BLaER1 (cell line): ENCODE data around the gene ITGB5.
"Not testable (repeated sequence)": the region's sequence is repeated elsewhere in the genome, so short reads cannot be mapped to it uniquely, and the experiment has no call there.

ENCODE experiments used
- H3K27ac ChIP-seq: shearing (Covaris generic); formaldehyde crosslinking; 2 replicates; pipeline ENCODE4 v1.8.1; 2022
- H3K27me3 ChIP-seq: shearing (Covaris generic); formaldehyde crosslinking; 2 replicates; pipeline ENCODE4 v1.8.1; 2022
- H3K36me3 ChIP-seq: shearing (Covaris generic); formaldehyde crosslinking; 2 replicates; pipeline ENCODE4 v1.8.1; 2022
- H3K4me1 ChIP-seq: shearing (Covaris generic); formaldehyde crosslinking; 2 replicates; pipeline ENCODE4 v1.8.1; 2022
- H3K4me2 ChIP-seq: shearing (Covaris generic); formaldehyde crosslinking; 2 replicates; pipeline ENCODE4 v1.8.1; 2022
- H3K4me3 ChIP-seq: shearing (Covaris generic); formaldehyde crosslinking; 2 replicates; pipeline ENCODE4 v1.8.1; 2022
- H3K9ac ChIP-seq: shearing (Covaris generic); formaldehyde crosslinking; 2 replicates; pipeline ENCODE4 v1.8.1; 2022
- H3K9me3 ChIP-seq: shearing (Covaris generic); formaldehyde crosslinking; 2 replicates; pipeline ENCODE4 v1.8.1; 2022
- H4K20me1 ChIP-seq: shearing (Covaris generic); formaldehyde crosslinking; 2 replicates; pipeline ENCODE4 v1.8.1; 2022
- Cebpa-rat ChIP-seq: shearing (Covaris generic); IDR thresholded peaks from 2 replicates; pipeline ENCODE4 v1.8.1; 2022

ITGB5 gene

GRCh38 chr3:124793054-124793739 is 94.0 kb downstream of the ITGB5 start:
- no peak overlapping the region for H3K4me3 ChIP-seq
- no peak overlapping the region for H3K27ac ChIP-seq
- H3K27me3 ChIP-seq: no peaks in the 10 kb centered on the region
- H4K20me1 ChIP-seq: no peaks in the 10 kb centered on the region
- H3K36me3 ChIP-seq: no peaks in the 10 kb centered on the region
- peaks cover 5% of the 10 kb centered on the region; the same call in 1 of the 2 replicates for H3K4me1 ChIP-seq
- no peaks in the 10 kb centered on the region for H3K9me3 ChIP-seq
- TF ChIP-seq Cebpa-rat: no peak
- no peak overlapping the region for H3K4me2 ChIP-seq
- no peak overlapping the region for H3K9ac ChIP-seq

GRCh38 chr3:124792341-124793040 is 94.7 kb downstream of the ITGB5 start:
- no peaks in the 10 kb centered on the region for H3K9me3 ChIP-seq
- peaks cover 6% of the 10 kb centered on the region; the same call in 1 of the 2 replicates for H3K4me1 ChIP-seq
- H4K20me1 ChIP-seq: no peaks in the 10 kb centered on the region
- no peak overlapping the region for H3K4me3 ChIP-seq
- no peaks in the 10 kb centered on the region for H3K27me3 ChIP-seq
- no peak overlapping the region for H3K4me2 ChIP-seq
- H3K27ac ChIP-seq: no peak overlapping the region
- H3K9ac ChIP-seq: no peak overlapping the region
- H3K36me3 ChIP-seq: no peaks in the 10 kb centered on the region
- no peak for TF ChIP-seq Cebpa-rat

DNA sequence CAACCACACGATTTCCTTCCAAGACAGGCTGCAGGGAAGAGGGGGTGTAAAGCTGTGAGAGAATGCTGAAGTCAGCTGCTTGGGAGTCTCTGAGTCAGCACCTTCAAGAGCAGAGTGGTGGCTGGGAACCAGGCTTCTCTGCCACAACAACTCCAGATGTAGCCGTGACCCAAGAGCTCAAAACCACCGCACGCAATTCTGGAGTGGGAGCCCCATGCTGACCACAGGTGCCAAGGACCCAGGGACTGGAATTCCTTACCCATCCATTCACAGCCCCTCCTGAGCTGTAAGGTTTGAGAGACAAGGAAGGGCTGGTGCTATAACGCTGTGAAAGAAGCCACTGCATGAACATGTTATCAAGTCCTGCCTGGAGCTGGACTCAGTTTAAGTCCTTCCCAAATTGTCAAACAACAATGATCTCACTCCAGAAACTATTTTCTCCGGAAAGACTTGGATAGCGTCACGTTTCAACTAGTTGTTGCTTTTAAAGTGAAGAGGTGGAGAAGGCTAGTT is 95.5 kb downstream of the ITGB5 start:
- H3K4me3 ChIP-seq: no peak overlapping the region
- no peak for TF ChIP-seq Cebpa-rat
- H3K27me3 ChIP-seq: no peaks in the 10 kb centered on the region
- H3K4me2 ChIP-seq: no peak overlapping the region
- H3K9me3 ChIP-seq: no peaks in the 10 kb centered on the region
- peaks cover 14% of the 10 kb centered on the region for H3K4me1 ChIP-seq
- H3K27ac ChIP-seq: no peak overlapping the region
- H3K9ac ChIP-seq: no peak overlapping the region
- no peaks in the 10 kb centered on the region for H3K36me3 ChIP-seq
- no peaks in the 10 kb centered on the region for H4K20me1 ChIP-seq

GRCh38 chr3:124791142-124791541 is 96.0 kb downstream of the ITGB5 start:
- Histone ChIP-seq H3K9me3 (no peaks in the 10 kb centered on the region), H3K9ac (no peak overlapping the region), H3K27ac (no peak overlapping the region), H3K36me3 (no peaks in the 10 kb centered on the region), H3K4me1 (peaks cover 20% of the 10 kb centered on the region), H3K4me2 (no peak overlapping the region), H4K20me1 (no peaks in the 10 kb centered on the region), H3K27me3 (no peaks in the 10 kb centered on the region), H3K4me3 (no peak overlapping the region)
- no peak for TF ChIP-seq Cebpa-rat

DNA sequence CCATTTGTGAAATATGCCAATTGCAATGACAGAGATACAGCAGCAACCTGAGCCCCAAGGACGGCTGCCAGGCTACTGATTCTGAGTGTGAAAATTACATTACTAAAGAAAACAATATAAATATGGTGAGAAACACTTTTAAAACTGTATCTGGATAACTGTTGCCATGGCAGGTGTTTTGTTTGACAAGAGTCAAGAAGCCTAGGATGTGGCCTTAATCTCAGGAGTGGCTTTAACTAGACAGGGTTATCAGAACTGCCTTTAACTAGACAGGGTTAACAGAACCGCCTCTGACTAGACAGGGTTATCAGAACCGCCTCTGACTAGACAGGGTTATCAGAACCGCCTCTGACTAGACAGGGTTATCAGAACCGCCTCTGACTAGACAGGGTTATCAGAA is 98.1 kb downstream of the ITGB5 start:
- H4K20me1 ChIP-seq, H3K4me2 ChIP-seq, H3K27ac ChIP-seq, H3K4me3 ChIP-seq, H3K9me3 ChIP-seq, H3K36me3 ChIP-seq, H3K9ac ChIP-seq, H3K27me3 ChIP-seq: not testable (repeated sequence)
- H3K4me1 ChIP-seq: peaks cover 35% of the 10 kb centered on the region

DNA sequence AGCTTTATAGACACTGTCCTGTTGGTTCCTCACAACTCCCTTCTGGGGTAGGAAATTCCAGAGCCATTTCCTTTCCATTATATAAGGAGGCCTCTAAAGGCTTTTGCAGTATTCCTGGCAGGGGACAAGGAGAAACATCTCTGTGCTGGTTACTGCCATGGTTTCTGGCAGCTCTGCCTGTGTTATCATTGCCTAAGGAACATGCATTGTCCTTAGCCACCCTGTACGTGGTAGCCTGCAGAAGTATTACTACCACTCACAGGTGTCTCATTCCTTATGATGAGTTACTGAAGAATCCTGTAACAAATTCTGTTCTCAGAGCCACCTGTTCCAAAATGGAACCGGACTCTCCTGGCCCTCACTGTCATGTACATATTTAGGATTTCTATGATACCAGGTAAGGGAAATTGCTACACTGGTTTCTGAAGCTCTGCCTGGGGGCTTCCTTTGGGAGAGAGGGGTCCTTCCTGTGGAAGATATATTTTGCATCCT is 98.9 kb downstream of the ITGB5 start:
- Histone ChIP-seq H3K9ac (no peak overlapping the region), H3K4me3 (no peak overlapping the region), H3K9me3 (no peaks in the 10 kb centered on the region), H3K4me2 (no peak overlapping the region), H3K27me3 (no peaks in the 10 kb centered on the region), H4K20me1 (no peaks in the 10 kb centered on the region), H3K4me1 (peaks cover 43% of the 10 kb centered on the region), H3K27ac (no peak overlapping the region), H3K36me3 (no peaks in the 10 kb centered on the region)
- no peak for TF ChIP-seq Cebpa-rat

- H3K27me3 ChIP-seq: no peaks in the 10 kb centered on the region
- no peaks in the 10 kb centered on the region for H4K20me1 ChIP-seq
- H3K4me2 ChIP-seq: no peak overlapping the region
- H3K9ac ChIP-seq: no peak overlapping the region
- no peak for TF ChIP-seq Cebpa-rat
- H3K27ac ChIP-seq: no peak overlapping the region
- H3K4me3 ChIP-seq: no peak overlapping the region
- peaks cover 50% of the 10 kb centered on the region for H3K4me1 ChIP-seq
- no peaks in the 10 kb centered on the region for H3K36me3 ChIP-seq
- H3K9me3 ChIP-seq: no peaks in the 10 kb centered on the region
Observed at GRCh38 chr3:124787476-124788195, 99.5 kb downstream of the ITGB5 start.

DNA sequence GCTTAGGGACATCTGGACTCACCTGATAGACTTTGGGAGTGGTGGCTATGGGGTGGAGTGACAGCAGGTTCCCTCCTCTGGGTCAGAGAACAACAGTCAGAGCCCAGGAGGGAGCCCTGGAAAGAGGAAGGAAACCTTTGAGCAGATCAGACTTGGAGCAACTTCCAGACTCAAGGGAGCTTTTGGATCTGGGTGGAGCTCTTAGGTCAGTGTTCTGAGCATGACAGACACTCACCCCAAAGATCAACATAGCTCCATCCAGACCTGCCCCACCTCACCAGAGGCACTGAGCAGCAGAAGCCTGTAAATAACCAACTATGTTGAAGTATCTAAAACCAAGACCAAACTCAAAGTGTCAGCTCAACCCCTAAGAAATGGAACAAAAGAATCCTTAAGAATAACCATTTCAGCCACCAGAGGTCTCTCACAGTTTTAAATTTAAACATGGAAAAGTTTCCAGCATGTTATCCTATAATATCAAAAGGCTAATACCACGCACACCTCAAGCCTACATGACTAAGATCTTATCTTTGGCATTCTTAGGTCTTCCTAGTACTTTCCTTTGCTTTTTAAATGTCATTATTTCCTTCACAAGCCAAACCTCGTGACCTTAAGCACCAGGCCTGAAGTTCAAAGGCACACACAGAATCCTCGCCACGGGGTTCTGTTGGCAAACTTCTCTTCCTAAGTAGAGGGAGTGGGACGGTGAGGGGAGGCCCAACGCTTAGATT is 100.5 kb downstream of the ITGB5 start:
- H3K4me1 ChIP-seq: peaks cover 59% of the 10 kb centered on the region
- H3K27me3 ChIP-seq: no peaks in the 10 kb centered on the region
- no peak overlapping the region for H3K4me3 ChIP-seq
- H4K20me1 ChIP-seq: no peaks in the 10 kb centered on the region
- H3K4me2 ChIP-seq: peak overlapping the region; percentile 85
- H3K9me3 ChIP-seq: no peaks in the 10 kb centered on the region
- H3K36me3 ChIP-seq: no peaks in the 10 kb centered on the region
- TF ChIP-seq Cebpa-rat: no peak
- H3K9ac ChIP-seq: no peak overlapping the region
- 0 out of 2 replicates have a peak overlapping the region, but pooled peaks have one; percentile 14 for H3K27ac ChIP-seq

DNA sequence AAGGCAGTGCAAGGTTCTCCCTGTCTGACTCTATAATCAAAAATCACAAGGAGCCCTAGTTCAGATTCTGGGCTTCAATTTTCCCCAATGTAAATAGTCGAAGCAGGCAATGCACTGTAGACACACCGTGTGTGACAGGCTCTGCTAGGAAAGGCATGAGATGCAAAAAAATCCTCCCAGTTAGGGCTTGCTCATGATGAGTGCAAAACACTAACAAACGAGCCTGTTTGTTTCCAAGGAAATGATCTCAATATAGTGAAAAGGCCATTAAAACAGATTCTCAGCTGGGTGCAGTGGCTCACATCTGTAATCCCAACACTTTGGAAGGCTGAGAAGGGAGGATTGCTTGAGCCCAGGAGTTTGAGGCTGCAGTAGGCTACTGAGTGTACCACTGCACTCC is 101.2 kb downstream of the ITGB5 start:
- Histone ChIP-seq H3K4me1 (peaks cover 66% of the 10 kb centered on the region), H3K36me3 (no peaks in the 10 kb centered on the region), H3K27ac (no peak overlapping the region), H3K4me3 (no peak overlapping the region), H3K27me3 (no peaks in the 10 kb centered on the region), H3K4me2 (peak overlapping the region; percentile 85), H4K20me1 (no peaks in the 10 kb centered on the region), H3K9ac (no peak overlapping the region), H3K9me3 (no peaks in the 10 kb centered on the region)
- TF ChIP-seq Cebpa-rat: no peak
